Upper lobe of right lung (tissue), 1 donor: ENCODE data around the gene VDR. TPM values are rescaled to one million over a fixed set of nuclear protein-coding genes. Genes with fewer than 3 reads are reported as not detected.
"Not testable (repeated sequence)": the region's sequence is repeated elsewhere in the genome, so short reads cannot be mapped to it uniquely, and the experiment has no call there.

Source experiments
- ATAC-seq: fragments of 200-7000 bp; cut with Tn5 transposase; one replicate; pipeline ENCODE4 v1.9.1; 2020; ENCODE audit warnings: mild to moderate bottlenecking, moderate library complexity
- DNase-seq: peaks from one replicate; pipeline ENCODE4 v3.0.0-alpha.2; 2020
- H3K27ac ChIP-seq: fragments of 200-600 bp; one replicate; pipeline ENCODE4 v1.8.0; 2022
- H3K27me3 ChIP-seq: fragments of 200-600 bp; one replicate; pipeline ENCODE4 v1.8.0; 2022; ENCODE audit warnings: mild to moderate bottlenecking
- H3K36me3 ChIP-seq: fragments of 200-600 bp; one replicate; pipeline ENCODE4 v1.8.0; 2022
- H3K4me1 ChIP-seq: fragments of 200-600 bp; one replicate; pipeline ENCODE4 v1.8.0; 2022
- H3K4me3 ChIP-seq: fragments of 200-600 bp; one replicate; pipeline ENCODE4 v1.8.0; 2022; ENCODE audit warnings: mild to moderate bottlenecking
- H3K9me3 ChIP-seq: fragments of 200-600 bp; one replicate; pipeline ENCODE4 v1.8.0; 2022
- intact Hi-C: fragments of 100-400 bp; cut with DNase I; formaldehyde crosslinking; loops from one replicate; pipeline ENCODE4 v1.11.0; 2022
- total RNA-seq: library from RNA; stranded (reverse); fragmentation: NEBNext Ultra II Directional; extraction: Animal tissue kit (Norgen Biotek cat#: 25700); gene quantifications from one replicate; pipeline ENCODE4 v1.2.1, GENCODE V29; 2021
- TF ChIP-seq, protein P1 (sequence below): fragments of 200-600 bp; IDR thresholded peaks from one replicate; pipeline ENCODE4 v1.8.0; 2022; ENCODE audit warnings: antibody characterized with exemption
- donor health status: DM: no; HTN: yes; CAD: no; lungs with severe emphysema.

The VDR gene
- total RNA-seq, 1 donor from 2014 or later, result 28.7 TPM

DNA sequence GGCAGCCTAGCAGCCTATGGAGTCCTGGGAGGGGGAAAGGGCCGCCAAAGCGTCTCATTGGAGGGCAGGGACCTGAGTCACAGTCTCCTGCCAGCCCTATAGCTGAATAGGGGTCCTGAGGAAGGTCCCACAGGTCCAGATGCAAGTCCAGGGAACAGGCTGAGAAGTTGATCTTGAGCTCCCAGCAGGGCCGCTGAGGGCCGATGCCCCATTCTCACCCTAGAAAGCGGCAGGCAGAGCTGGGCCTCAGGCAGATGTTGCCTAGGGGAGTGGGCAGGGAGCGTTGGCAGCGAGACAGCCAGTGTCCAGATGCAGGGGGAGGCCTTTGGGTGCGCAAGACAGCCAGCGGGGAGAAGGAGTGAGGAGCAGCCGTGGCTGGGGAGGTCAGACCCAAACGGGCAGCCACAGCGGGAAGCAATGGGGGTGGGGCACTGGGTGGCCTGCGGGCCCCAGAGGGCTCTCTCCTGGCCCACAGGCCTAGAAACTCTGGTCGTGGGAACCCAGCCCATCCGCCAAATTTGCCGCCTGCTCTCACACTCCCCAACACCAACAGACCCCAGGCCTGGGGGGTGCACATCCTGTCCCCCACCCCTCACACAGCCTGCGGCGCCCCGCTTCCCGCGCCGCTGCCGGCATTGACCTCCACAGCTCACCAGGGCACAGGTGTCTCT is 86.2 kb downstream of the VDR start:
- Histone ChIP-seq H3K27me3 (no peaks in the 10 kb centered on the region), H3K9me3 (no peaks in the 10 kb centered on the region), H3K27ac (peak overlapping the region; percentile 97), H3K4me1 (peaks cover 83% of the 10 kb centered on the region), H3K4me3 (peak overlapping the region; percentile 82), H3K36me3 (no peaks in the 10 kb centered on the region)
- intact Hi-C loops, result no loop called here
- TF ChIP-seq, protein P1, sequence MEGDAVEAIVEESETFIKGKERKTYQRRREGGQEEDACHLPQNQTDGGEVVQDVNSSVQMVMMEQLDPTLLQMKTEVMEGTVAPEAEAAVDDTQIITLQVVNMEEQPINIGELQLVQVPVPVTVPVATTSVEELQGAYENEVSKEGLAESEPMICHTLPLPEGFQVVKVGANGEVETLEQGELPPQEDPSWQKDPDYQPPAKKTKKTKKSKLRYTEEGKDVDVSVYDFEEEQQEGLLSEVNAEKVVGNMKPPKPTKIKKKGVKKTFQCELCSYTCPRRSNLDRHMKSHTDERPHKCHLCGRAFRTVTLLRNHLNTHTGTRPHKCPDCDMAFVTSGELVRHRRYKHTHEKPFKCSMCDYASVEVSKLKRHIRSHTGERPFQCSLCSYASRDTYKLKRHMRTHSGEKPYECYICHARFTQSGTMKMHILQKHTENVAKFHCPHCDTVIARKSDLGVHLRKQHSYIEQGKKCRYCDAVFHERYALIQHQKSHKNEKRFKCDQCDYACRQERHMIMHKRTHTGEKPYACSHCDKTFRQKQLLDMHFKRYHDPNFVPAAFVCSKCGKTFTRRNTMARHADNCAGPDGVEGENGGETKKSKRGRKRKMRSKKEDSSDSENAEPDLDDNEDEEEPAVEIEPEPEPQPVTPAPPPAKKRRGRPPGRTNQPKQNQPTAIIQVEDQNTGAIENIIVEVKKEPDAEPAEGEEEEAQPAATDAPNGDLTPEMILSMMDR, result no peak
- peak; percentile 74 for DNase-seq
- ATAC-seq, result peak; percentile 4

DNA sequence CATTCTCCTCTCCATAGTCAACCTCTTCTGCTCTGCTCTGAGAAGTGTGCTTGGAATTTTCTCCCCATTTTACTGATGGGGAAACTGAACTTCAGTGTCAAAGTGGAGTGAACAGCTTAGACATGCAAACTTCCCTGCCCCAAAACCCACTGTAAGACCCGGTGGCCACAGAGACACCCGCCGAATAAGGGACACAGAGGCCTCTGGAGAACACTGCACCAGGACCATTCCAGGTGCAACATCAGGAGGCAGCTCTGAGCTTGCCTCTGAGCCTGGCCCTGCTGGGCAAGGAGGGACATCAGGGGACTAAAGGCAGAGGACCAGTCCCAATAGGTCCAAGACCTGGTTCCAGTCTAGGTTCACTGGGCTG is 86.8 kb downstream of the VDR start:
- TF ChIP-seq, protein P1, result no peak
- Histone ChIP-seq H3K9me3 (no peaks in the 10 kb centered on the region), H3K27me3 (no peaks in the 10 kb centered on the region), H3K4me3 (peak overlapping the region; percentile 82), H3K4me1 (peaks cover 81% of the 10 kb centered on the region), H3K36me3 (no peaks in the 10 kb centered on the region), H3K27ac (peak overlapping the region; percentile 97)
- no peak for ATAC-seq
- intact Hi-C loops, result no loop called here
- peak; percentile 43 for DNase-seq

DNA sequence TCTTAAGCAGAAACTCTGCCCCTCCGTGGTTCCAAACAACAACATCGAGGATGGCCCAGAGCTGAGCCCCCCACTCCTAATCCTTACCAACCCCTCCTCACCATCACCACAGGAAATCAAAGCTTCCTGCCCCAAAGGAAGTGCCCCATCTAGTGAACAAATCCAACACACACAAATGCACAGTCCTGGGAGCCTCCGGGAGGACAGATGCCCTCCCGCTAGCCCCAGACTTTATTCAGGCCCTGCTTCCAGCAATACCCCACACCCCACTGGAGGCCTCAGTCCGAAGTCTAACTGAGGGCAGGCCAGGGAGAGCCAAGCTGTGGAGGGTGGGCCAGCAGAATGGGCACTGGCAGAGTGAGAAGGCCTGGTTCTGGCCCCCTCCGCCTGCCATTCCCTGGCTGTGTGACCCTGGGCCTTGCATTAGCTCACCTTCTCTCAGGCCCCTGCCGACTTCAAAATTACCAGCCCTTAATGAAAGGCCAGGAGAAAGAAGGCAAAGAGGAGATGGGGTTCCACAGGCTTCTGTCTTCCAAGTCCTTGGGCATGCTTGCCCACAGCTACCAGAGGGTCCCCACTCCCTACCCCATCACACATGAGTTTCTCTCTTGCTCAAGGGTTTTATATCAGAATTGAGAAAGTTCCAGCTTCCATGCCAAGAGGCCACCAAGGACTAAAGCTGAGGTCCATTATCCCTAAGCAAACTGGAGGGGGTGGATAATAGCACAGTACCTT is 87.4 kb downstream of the VDR start:
- Histone ChIP-seq H3K27ac (peak overlapping the region; percentile 97), H3K4me3 (peak overlapping the region; percentile 82), H3K27me3 (no peaks in the 10 kb centered on the region), H3K9me3 (no peaks in the 10 kb centered on the region), H3K36me3 (no peaks in the 10 kb centered on the region), H3K4me1 (peaks cover 80% of the 10 kb centered on the region)
- TF ChIP-seq, protein P1, result peak; percentile 20
- no peak for ATAC-seq
- peak; percentile 58 for DNase-seq
- intact Hi-C loops, result no loop called here

DNA sequence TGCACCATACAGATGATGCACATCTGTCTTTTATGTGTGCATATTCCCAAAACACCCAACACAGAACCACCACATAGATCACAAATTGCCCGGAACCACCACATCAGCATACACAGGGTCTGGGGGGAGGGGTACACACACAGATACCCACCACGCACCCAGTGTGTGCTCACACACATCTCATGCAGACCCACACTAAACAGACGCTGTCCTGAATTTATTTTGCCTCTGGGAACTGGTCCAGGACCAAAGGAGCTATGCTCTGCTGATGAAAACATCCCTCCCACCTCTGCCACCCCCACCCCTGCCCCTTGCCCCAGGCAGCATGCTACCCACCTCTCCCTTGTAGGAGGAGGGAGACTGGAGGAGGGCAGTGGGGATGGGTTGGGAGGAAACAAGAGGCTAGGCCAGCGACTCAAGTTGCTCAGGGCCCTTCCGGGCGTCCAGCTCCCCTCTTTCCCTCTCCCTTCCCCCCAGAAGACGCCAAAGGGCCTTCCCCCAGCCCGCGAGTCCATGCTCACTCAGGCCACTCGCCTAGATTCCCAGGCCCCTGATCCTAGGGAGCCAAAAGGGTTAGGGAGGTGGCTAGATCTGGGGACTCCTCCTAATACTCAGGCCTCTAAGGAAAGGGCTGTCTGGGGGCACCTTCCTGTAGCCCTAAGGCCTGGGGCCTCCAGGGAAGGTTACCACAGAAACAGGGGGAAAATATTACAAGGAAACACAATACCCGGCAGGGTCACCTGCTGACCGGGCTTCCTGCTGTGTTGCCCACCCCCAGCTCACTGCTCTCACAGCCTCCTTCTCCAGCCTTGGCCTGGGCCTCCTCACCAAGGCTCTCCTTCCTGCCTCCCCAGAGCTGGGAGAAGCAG is 88.2 kb downstream of the VDR start:
- ATAC-seq, result no peak
- H3K36me3 ChIP-seq, result no peaks in the 10 kb centered on the region
- no peaks in the 10 kb centered on the region for H3K9me3 ChIP-seq
- peak; percentile 53 for DNase-seq
- H3K4me3 ChIP-seq, result peak overlapping the region; percentile 82
- H3K27me3 ChIP-seq, result no peaks in the 10 kb centered on the region
- intact Hi-C loops, result no loop called here
- peaks cover 80% of the 10 kb centered on the region for H3K4me1 ChIP-seq
- peak overlapping the region; percentile 97 for H3K27ac ChIP-seq
- TF ChIP-seq, protein P1, result no peak

DNA sequence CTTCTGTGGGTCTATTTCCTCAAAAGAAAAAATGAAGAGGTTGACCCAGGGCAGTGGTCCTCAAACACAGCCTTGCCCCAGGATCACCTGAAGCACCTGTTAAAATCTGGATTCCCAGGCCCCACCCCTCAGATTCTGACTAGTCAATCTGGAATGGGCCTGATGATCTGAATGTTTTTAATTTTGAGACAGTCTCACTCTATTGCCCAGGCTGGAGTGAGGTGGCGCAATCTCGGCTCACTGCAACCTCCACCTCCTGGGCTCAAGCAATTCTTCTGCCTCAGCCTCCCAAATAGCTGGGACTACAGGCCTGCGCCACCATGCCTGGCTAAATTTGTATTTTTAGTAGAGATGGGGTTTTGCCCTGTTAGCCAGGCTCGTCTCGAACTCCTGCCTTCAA is 89.3 kb downstream of the VDR start:
- H3K4me1 ChIP-seq, result peaks cover 82% of the 10 kb centered on the region
- intact Hi-C loops, H3K4me3 ChIP-seq, H3K9me3 ChIP-seq, H3K36me3 ChIP-seq, ATAC-seq, DNase-seq, H3K27me3 ChIP-seq: not testable (repeated sequence)
- peak overlapping the region; percentile 97 for H3K27ac ChIP-seq
